Right lobe of liver (tissue), 6 donors: ENCODE data around the gene JCAD. TPM values are rescaled to one million over a fixed set of nuclear protein-coding genes. Genes with fewer than 3 reads are reported as not detected.

ENCODE experiments used
- ATAC-seq, 4 donors: fragments of 200-7000 bp; cut with Tn5 transposase; one replicate each; pipeline ENCODE4 v1.9.1; 2020; ENCODE audit warnings: mild to moderate bottlenecking in 4 of 4, moderate library complexity in 4 of 4
- DNase-seq, 3 donors: peaks; one replicate each; pipeline ENCODE4 v3.0.0-alpha.2; 2020
- H3K27ac ChIP-seq, 3 donors: fragments of 200-600 bp; one replicate each; pipeline ENCODE4 v1.8.0; 2022
- H3K27me3 ChIP-seq, 2 donors: fragments of 200-600 bp; one replicate each; pipeline ENCODE4 v1.8.0; 2022
- H3K36me3 ChIP-seq, 4 donors: fragments of 200-600 bp; sonication (generic) in 1 of 4; one replicate each; pipeline versions ENCODE4 v1.5.1 to v1.8.0; 2017 to 2022; ENCODE audit warnings: control low read depth in 1 of 4
- H3K4me1 ChIP-seq, 4 donors: fragments of 200-600 bp; sonication (generic) in 1 of 4; one replicate each; pipeline versions ENCODE4 v1.5.1 to v1.8.0; 2017 to 2022; ENCODE audit warnings: control low read depth in 1 of 4
- H3K4me3 ChIP-seq, 3 donors: fragments of 200-600 bp; one replicate each; pipeline ENCODE4 v1.8.0; 2022
- H3K9me3 ChIP-seq, 4 donors: fragments of 200-600 bp; sonication (generic) in 1 of 4; one replicate each; pipeline versions ENCODE4 v1.5.1 to v1.8.0; 2017 to 2022; ENCODE audit warnings: control low read depth in 1 of 4
- POLR2A ChIP-seq: fragments of 450-650 bp; IDR thresholded peaks from one replicate; pipeline ENCODE4 v1.6.1; 2017; ENCODE audit warnings: antibody characterized with exemption, mild to moderate bottlenecking
- whole genome bisulfite sequencing: methylation state at CpG from one replicate; pipeline ENCODE4 v1.1.6; 2018; ENCODE audit warnings: low coverage, low lambda C conversion rate; ENCODE audit not compliant: insufficient coverage; ENCODE audit errors: missing lambda C conversion rate; 5-methylcytosine and 5-hydroxymethylcytosine counted together
- intact Hi-C, 2 donors: fragments of 100-400 bp; cut with DNase I; formaldehyde crosslinking; loops; one replicate each; pipeline versions ENCODE4 v1.11.2 to v1.14.1; 2022
- total RNA-seq, 6 experiments: library from RNA; depleted of rRNA in 2 of 6; stranded (reverse); fragments of >200 nt in 2 of 6; fragmentation: NEBNext Ultra II Directional in 3 of 6; extraction: Animal tissue kit (Norgen Biotek cat#: 25700) in 3 of 6; gene quantifications; one replicate each; pipeline versions ENCODE4 v1.1.0 to v1.2.4, GENCODE V29; 2016 to 2023
- TF ChIP-seq, protein P1 (sequence below), 4 donors: fragments of 200-600 bp in 3 of 4; fragments of 450-650 bp in 1 of 4; IDR thresholded peaks; one replicate each; pipeline versions ENCODE4 v1.5.1 to v1.8.0; 2016 to 2022; ENCODE audit warnings: antibody characterized with exemption in 4 of 4, mild to moderate bottlenecking in 2 of 4
- donor health status: DM: no; HTN: yes; CAD: no.
- donor health status: DM: no; HTN: no; CAD: no.
- donor health status: DM: no; HTN: no; CAD: no.
- donor health status: DM: no; HTN: yes; CAD: no.
- donor health status: DM: no; HTN: yes; CAD: no.

The JCAD gene
- total RNA-seq, 6 experiments from 2014 or later: 1.4 to 3.7 (median 2.0) TPM

DNA sequence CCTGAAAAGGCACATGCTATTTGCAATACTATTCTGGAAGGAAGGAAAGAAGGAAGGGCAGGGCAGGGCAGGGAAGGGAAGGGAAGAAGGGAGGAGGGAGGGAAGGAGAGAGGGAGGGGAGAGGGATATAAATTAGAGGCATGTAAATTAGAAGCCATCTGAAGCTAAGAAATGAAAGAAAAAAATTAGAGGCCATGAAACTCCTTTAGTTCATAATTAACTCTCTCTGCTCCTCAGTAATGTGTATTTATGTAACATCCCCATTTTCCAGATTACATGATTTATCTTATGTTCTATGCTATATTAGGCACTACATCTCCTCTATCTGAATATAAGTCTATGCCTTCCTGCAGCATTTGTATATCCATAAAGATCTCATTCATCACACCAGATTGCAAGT is 12.7 kb upstream of the JCAD start:
- Histone ChIP-seq H3K27me3 (no peaks in the 10 kb centered on the region), H3K36me3 (no peaks in the 10 kb centered on the region), H3K27ac (no peak overlapping the region), H3K4me1 (peaks cover 0 to 5% (median 0%) of the 10 kb centered on the region in 4 donors), H3K9me3 (no peaks in the 10 kb centered on the region), H3K4me3 (no peak overlapping the region)
- ATAC-seq (no peak), DNase-seq (no peak)
- TF ChIP-seq POLR2A: no peak
- TF ChIP-seq, protein P1, sequence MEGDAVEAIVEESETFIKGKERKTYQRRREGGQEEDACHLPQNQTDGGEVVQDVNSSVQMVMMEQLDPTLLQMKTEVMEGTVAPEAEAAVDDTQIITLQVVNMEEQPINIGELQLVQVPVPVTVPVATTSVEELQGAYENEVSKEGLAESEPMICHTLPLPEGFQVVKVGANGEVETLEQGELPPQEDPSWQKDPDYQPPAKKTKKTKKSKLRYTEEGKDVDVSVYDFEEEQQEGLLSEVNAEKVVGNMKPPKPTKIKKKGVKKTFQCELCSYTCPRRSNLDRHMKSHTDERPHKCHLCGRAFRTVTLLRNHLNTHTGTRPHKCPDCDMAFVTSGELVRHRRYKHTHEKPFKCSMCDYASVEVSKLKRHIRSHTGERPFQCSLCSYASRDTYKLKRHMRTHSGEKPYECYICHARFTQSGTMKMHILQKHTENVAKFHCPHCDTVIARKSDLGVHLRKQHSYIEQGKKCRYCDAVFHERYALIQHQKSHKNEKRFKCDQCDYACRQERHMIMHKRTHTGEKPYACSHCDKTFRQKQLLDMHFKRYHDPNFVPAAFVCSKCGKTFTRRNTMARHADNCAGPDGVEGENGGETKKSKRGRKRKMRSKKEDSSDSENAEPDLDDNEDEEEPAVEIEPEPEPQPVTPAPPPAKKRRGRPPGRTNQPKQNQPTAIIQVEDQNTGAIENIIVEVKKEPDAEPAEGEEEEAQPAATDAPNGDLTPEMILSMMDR (IDR thresholded peaks at IDR 0.05): no peak
- intact Hi-C loops: no loop called here

DNA sequence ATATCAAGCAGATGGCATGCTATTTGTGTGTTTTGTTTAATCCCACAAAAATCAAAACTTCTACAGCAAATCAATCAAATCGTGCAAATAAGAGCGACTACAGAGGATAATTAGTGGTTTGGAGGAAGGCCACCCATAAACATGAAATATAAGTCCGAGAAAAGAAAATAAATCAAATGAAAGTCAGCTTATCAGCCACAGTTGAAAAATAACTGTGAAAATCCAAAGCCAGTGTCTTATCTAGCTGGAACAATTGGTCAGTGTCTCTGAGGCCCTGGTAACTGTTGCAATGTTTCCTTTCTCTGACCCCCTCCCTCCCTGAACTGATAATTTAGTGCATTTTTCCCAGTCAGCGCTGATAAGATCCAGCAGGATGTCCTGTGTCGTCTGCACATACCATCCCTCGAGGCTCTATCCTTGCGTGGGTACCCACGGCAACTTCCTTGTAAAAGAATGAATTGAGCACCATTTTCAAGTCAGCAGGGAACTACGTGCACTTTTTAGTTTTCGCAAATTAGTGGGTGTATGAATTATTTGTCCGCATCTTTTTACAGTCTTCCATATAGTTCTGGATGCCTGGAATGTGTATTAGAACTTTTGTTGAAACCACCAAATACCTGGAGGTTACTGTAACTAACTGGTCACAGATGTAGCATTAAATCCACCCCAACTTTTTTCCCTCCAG is 10.8 kb upstream of the JCAD start:
- H3K4me1 ChIP-seq: peaks cover 0 to 5% (median 0%) of the 10 kb centered on the region in 4 donors
- TF ChIP-seq, protein P1 (IDR thresholded peaks at IDR 0.05): no peak
- TF ChIP-seq POLR2A: no peak
- intact Hi-C loops: no loop called here
- H3K27ac ChIP-seq: no peak overlapping the region
- DNase-seq: no peak
- no peak overlapping the region for H3K4me3 ChIP-seq
- H3K9me3 ChIP-seq: no peaks in the 10 kb centered on the region
- no peaks in the 10 kb centered on the region for H3K36me3 ChIP-seq
- ATAC-seq: peak; percentile 67 to 78 (median 76)
- H3K27me3 ChIP-seq: no peaks in the 10 kb centered on the region
- WGBS: 55% methylated on average over 11 of the region's 11 CpGs

DNA sequence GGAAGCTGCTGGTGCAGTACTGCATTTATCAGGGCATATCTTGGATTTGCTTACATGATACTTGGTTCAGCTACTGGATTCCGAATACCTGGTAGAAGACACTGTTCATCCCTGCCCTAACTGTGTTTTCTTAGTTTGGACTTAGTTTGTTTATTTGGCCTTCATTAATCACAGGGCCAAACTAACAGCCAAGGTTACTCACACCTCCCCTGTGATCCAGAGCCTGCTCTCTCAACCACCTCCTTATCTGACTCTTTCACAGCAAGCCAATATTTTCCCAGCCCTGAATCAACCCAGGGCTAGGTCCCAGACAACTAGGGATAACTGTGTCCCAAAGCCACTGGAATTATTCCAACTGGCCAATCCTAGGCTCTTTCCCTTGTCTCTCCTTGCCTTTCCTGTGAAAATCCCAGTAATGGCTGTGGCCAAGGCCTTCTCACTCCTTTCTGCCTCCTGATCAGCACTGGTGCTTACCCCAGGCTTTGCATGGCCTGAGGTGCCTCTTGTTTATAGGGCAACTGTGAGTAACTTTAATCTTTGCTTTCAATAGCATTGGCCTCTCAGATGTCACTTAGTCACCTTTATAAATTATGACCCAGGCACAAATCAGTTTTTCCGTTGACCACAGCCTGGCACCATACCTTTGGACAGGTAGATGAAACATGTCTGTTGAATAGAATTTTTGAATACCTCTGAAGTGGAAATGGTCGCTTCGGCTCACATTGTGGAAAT is 9.3 kb upstream of the JCAD start:
- intact Hi-C loops: no loop called here
- TF ChIP-seq POLR2A: no peak
- TF ChIP-seq, protein P1 (IDR thresholded peaks at IDR 0.05): no peak
- 75% methylated on average over 4 of the region's 4 CpGs for WGBS

DNA sequence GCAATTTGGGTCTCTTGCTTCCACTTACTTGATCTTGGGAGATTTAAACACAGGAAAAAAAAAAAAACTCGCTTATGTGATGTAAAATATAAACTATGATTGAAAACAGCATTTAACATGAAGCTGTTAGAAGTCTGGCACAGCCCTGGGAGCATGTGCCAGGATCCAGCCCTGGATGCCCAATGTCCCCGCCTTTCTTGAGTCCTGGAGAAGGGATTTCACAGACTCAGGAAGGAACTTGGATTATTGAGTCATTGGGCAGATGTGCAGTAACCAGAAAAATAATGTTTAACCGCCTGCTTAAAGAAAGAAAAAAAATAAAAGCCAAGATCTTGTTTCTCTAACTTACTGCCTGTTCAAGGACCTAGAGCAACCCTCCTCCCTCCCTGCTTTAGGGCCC is 3.7 kb upstream of the JCAD start:
- 64% methylated on average over 3 of the region's 3 CpGs for whole genome bisulfite sequencing
- Histone ChIP-seq H3K36me3 (no peaks in the 10 kb centered on the region), H3K4me3 (no peak overlapping the region), H3K9me3 (no peaks in the 10 kb centered on the region), H3K27ac (no peak overlapping the region), H3K27me3 (no peaks in the 10 kb centered on the region), H3K4me1 (no peaks in the 10 kb centered on the region)
- DNase-seq: no peak
- TF ChIP-seq POLR2A: no peak
- TF ChIP-seq, protein P1 (IDR thresholded peaks at IDR 0.05): no peak
- ATAC-seq: no peak
- intact Hi-C loops: no loop called here

More for the DNA sequence above, 9.3 kb upstream of the JCAD start:
- H3K36me3 ChIP-seq: no peaks in the 10 kb centered on the region
- no peak for DNase-seq
- H3K27me3 ChIP-seq: no peaks in the 10 kb centered on the region
- H3K27ac ChIP-seq: no peak overlapping the region
- no peak overlapping the region for H3K4me3 ChIP-seq
- peaks cover 0 to 5% (median 0%) of the 10 kb centered on the region in 4 donors for H3K4me1 ChIP-seq
- H3K9me3 ChIP-seq: no peaks in the 10 kb centered on the region
- peak in 3 of 4 donors; percentile 36 to 71 (median 38) for ATAC-seq
